Osteoblast (primary cell): ENCODE measurements around the gene HSD11B2. TPM values are rescaled to one million over a fixed set of nuclear protein-coding genes. Genes with fewer than 3 reads are reported as not detected.

Experiments used
- DNase-seq: peaks from one replicate; pipeline ENCODE4 v3.0.0; 2011; ENCODE audit warnings: low spot score, mixed read lengths; ENCODE audit not compliant: insufficient read length; ENCODE audit errors: missing footprints
- H2AFZ ChIP-seq: 2 replicates; pipeline ENCODE4 v1.6.0; 2011; ENCODE audit warnings: mild to moderate bottlenecking, low read length
- H3K27ac ChIP-seq: 2 replicates; pipeline ENCODE4 v1.5.1; 2011; ENCODE audit warnings: mild to moderate bottlenecking, low read depth, low read length, moderate library complexity
- H3K27me3 ChIP-seq: 2 replicates; pipeline ENCODE4 v1.6.0; 2012; ENCODE audit warnings: mild to moderate bottlenecking, control low read depth, inconsistent platforms, low read length, moderate library complexity; ENCODE audit not compliant: insufficient read depth
- H3K36me3 ChIP-seq: 2 replicates; pipeline ENCODE4 v1.5.1; 2011; ENCODE audit warnings: mild to moderate bottlenecking, low read length, control low read depth, moderate library complexity; ENCODE audit not compliant: insufficient read depth
- H3K4me1 ChIP-seq: 2 replicates; pipeline ENCODE4 v1.5.1; 2011; ENCODE audit warnings: mild to moderate bottlenecking, low read length, control low read depth, moderate library complexity; ENCODE audit not compliant: insufficient read depth
- H3K4me2 ChIP-seq: 2 replicates; pipeline ENCODE4 v1.6.0; 2011; ENCODE audit warnings: mild to moderate bottlenecking, low read length; ENCODE audit not compliant: insufficient read depth
- H3K4me3 ChIP-seq: fragments of 200-600 bp; sonication (generic); 3 replicates; pipeline ENCODE4 v1.5.1; 2012; ENCODE audit warnings: mild to moderate bottlenecking, low read length, inconsistent platforms; ENCODE audit not compliant: insufficient read depth
- H3K79me2 ChIP-seq: 2 replicates; pipeline ENCODE4 v1.6.0; 2012; ENCODE audit warnings: mild to moderate bottlenecking, low read length, control low read depth, inconsistent platforms; ENCODE audit not compliant: insufficient read depth
- H3K9me3 ChIP-seq: 2 replicates; pipeline ENCODE4 v1.5.1; 2011; ENCODE audit warnings: low read depth, low read length, control low read depth
- H4K20me1 ChIP-seq: 2 replicates; pipeline ENCODE4 v1.6.0; 2012; ENCODE audit warnings: mild to moderate bottlenecking, low read length, control low read depth; ENCODE audit not compliant: insufficient read depth
- CTCF ChIP-seq: IDR thresholded peaks from 2 replicates; pipeline ENCODE4 v1.5.1; 2011; ENCODE audit warnings: mild to moderate bottlenecking, low read depth, low read length, moderate library complexity; ENCODE audit errors: extremely low read depth
- total RNA-seq: library from RNA; depleted of rRNA; stranded (reverse); fragments of >200 nt; gene quantifications from 2 replicates; pipeline ENCODE4 v1.2.3, GENCODE V29; 2012

Gene HSD11B2
- total RNA-seq, 1 donor: not detected

GRCh38 chr16:67389911-67390815 lies 40.8 kb upstream of the HSD11B2 start:
- TF ChIP-seq CTCF: no peak
- H3K27me3 ChIP-seq: peaks cover 32% of the 10 kb centered on the region
- no peak overlapping the region for H2AFZ ChIP-seq
- H3K36me3 ChIP-seq: no peaks in the 10 kb centered on the region
- H3K4me2 ChIP-seq: no peak overlapping the region
- peak; percentile 46 for DNase-seq
- H3K4me1 ChIP-seq: peaks cover 10% of the 10 kb centered on the region
- H3K79me2 ChIP-seq: no peaks in the 10 kb centered on the region
- H3K4me3 ChIP-seq: no peak overlapping the region
- peaks cover 4% of the 10 kb centered on the region for H4K20me1 ChIP-seq
- H3K9me3 ChIP-seq: no peaks in the 10 kb centered on the region
- no peak overlapping the region for H3K27ac ChIP-seq

GRCh38 chr16:67390816-67391423 lies 40.0 kb upstream of the HSD11B2 start:
- Histone ChIP-seq H3K27ac (no peak overlapping the region), H3K27me3 (peaks cover 33% of the 10 kb centered on the region), H3K79me2 (no peaks in the 10 kb centered on the region), H4K20me1 (peaks cover 4% of the 10 kb centered on the region), H3K36me3 (no peaks in the 10 kb centered on the region), H3K4me3 (no peak overlapping the region), H3K9me3 (no peaks in the 10 kb centered on the region), H3K4me1 (peaks cover 11% of the 10 kb centered on the region), H2AFZ (no peak overlapping the region), H3K4me2 (no peak overlapping the region)
- TF ChIP-seq CTCF: no peak
- DNase-seq: no peak

- Histone ChIP-seq H3K27me3 (peaks cover 32% of the 10 kb centered on the region), H3K4me3 (no peak overlapping the region), H3K4me2 (no peak overlapping the region), H2AFZ (no peak overlapping the region), H3K36me3 (no peaks in the 10 kb centered on the region), H3K4me1 (peaks cover 18% of the 10 kb centered on the region), H4K20me1 (peaks cover 4% of the 10 kb centered on the region), H3K79me2 (no peaks in the 10 kb centered on the region), H3K9me3 (no peaks in the 10 kb centered on the region), H3K27ac (no peak overlapping the region)
- TF ChIP-seq CTCF: no peak
- DNase-seq: peak; percentile 74
These were observed 39.3 kb upstream of the HSD11B2 start for GRCh38 chr16:67391424-67392300.
